Activated B cell treated with CpG ODN at 0.5 μM for 24 hours (primary cell): ENCODE measurements around the gene DLK2. TPM values are rescaled to one million over a fixed set of nuclear protein-coding genes. Genes with fewer than 3 reads are reported as not detected.

Experiments used
- ATAC-seq: fragments of 200-7000 bp; cut with Tn5 transposase; one replicate; pipeline ENCODE4 v1.10.0; 2021; ENCODE audit warnings: low read depth, mild to moderate bottlenecking, moderate library complexity
- CTCF ChIA-PET: fragments of 350-600 bp; sonication (Branson Sonifier 250); formaldehyde crosslinking; loops from one replicate; lab custom pipeline; 2021; ENCODE audit warnings: antibody characterized with exemption; lab: Charles Lee
- POLR2A ChIA-PET: fragments of 350-600 bp; sonication (Branson Sonifier 250); formaldehyde crosslinking; loops from one replicate; lab custom pipeline; 2021; ENCODE audit warnings: antibody characterized with exemption; lab: Charles Lee
- DNase-seq: peaks from one replicate; pipeline ENCODE4 v3.0.0; 2022
- H3K27ac Mint-ChIP-seq: one replicate; pipeline ENCODE4 v1.8.0; 2020; ENCODE audit warnings: mixed read lengths
- H3K27me3 Mint-ChIP-seq: one replicate; pipeline ENCODE4 v1.8.0; 2021; ENCODE audit warnings: mixed read lengths
- H3K36me3 Mint-ChIP-seq: one replicate; pipeline ENCODE4 v1.8.0; 2021; ENCODE audit warnings: low read depth, mixed read lengths
- H3K4me1 Mint-ChIP-seq: one replicate; pipeline ENCODE4 v1.8.0; 2021; ENCODE audit warnings: mixed read lengths
- H3K4me3 Mint-ChIP-seq: one replicate; pipeline ENCODE4 v1.8.0; 2020; ENCODE audit warnings: mild to moderate bottlenecking, mixed read lengths
- H3K9me3 Mint-ChIP-seq: one replicate; pipeline ENCODE4 v1.8.0; 2020; ENCODE audit warnings: mixed read lengths
- CTCF ChIP-seq: fragments of 200-600 bp; IDR thresholded peaks from one replicate; pipeline ENCODE4 v1.8.0; 2022; ENCODE audit warnings: antibody characterized with exemption, mild to moderate bottlenecking
- intact Hi-C: fragments of 100-400 bp; cut with micrococcal nuclease; formaldehyde crosslinking; loops from one replicate; pipeline ENCODE4 v1.15.1; 2024
- total RNA-seq: library from RNA; stranded (reverse); gene quantifications from 2 replicates; pipeline ENCODE4 v1.2.3, GENCODE V29; 2022

DLK2 gene
- total RNA-seq, 1 donor from 2014 or later = 1.4 TPM

GRCh38 chr6:43408259-43408658 is 47.1 kb downstream of the DLK2 start:
- peaks cover 25% of the 10 kb centered on the region for H3K27me3 Mint-ChIP-seq
- H3K4me3 Mint-ChIP-seq = no peak overlapping the region
- ATAC-seq (no peak), DNase-seq (no peak)
- intact Hi-C loops = no loop called here
- no peak for TF ChIP-seq CTCF
- no peaks in the 10 kb centered on the region for H3K36me3 Mint-ChIP-seq
- ChIA-PET POLR2A (no interaction called here), CTCF (no interaction called here)
- no peak overlapping the region for H3K27ac Mint-ChIP-seq
- no peaks in the 10 kb centered on the region for H3K4me1 Mint-ChIP-seq
- no peaks in the 10 kb centered on the region for H3K9me3 Mint-ChIP-seq

- CTCF ChIA-PET = no interaction called here
- H3K27ac Mint-ChIP-seq = no peak overlapping the region
- peaks cover 29% of the 10 kb centered on the region for H3K27me3 Mint-ChIP-seq
- no peaks in the 10 kb centered on the region for H3K9me3 Mint-ChIP-seq
- DNase-seq (no peak), ATAC-seq (no peak)
- TF ChIP-seq CTCF = no peak
- H3K4me3 Mint-ChIP-seq = no peak overlapping the region
- intact Hi-C loops = no loop called here
- H3K36me3 Mint-ChIP-seq = no peaks in the 10 kb centered on the region
- POLR2A ChIA-PET = no interaction called here
- no peaks in the 10 kb centered on the region for H3K4me1 Mint-ChIP-seq
Measured at GRCh38 chr6:43407296-43407695, 48.1 kb downstream of the DLK2 start.

- TF ChIP-seq CTCF = no peak
- H3K4me1 Mint-ChIP-seq = no peaks in the 10 kb centered on the region
- H3K27ac Mint-ChIP-seq = no peak overlapping the region
- POLR2A ChIA-PET = no interaction called here
- intact Hi-C loops = no loop called here
- H3K27me3 Mint-ChIP-seq = peaks cover 29% of the 10 kb centered on the region
- H3K36me3 Mint-ChIP-seq = no peaks in the 10 kb centered on the region
- ATAC-seq (no peak), DNase-seq (no peak)
- H3K4me3 Mint-ChIP-seq = no peak overlapping the region
- CTCF ChIA-PET = no interaction called here
- H3K9me3 Mint-ChIP-seq = no peaks in the 10 kb centered on the region
Measured at GRCh38 chr6:43405354-43405753, 50.0 kb downstream of the DLK2 start.

- Mint-ChIP-seq H3K9me3 (no peaks in the 10 kb centered on the region), H3K27ac (no peak overlapping the region), H3K36me3 (no peaks in the 10 kb centered on the region), H3K4me3 (no peak overlapping the region), H3K4me1 (peaks cover 4% of the 10 kb centered on the region), H3K27me3 (peaks cover 23% of the 10 kb centered on the region)
- CTCF ChIA-PET = no interaction called here
- ATAC-seq (no peak), DNase-seq (no peak)
- POLR2A ChIA-PET = interaction anchor here (0.8 kb wide), 1 partner anchor 36 kb away, joined by 3 read pairs; no protein-coding TSS in a partner anchor
- no peak for TF ChIP-seq CTCF
- intact Hi-C loops = no loop called here
Measured at GRCh38 chr6:43402820-43403219, 52.5 kb downstream of the DLK2 start.

GRCh38 chr6:43401730-43402129 is 53.6 kb downstream of the DLK2 start:
- no peak overlapping the region for H3K27ac Mint-ChIP-seq

More at GRCh38 chr6:43401730-43402129, 53.6 kb downstream of the DLK2 start:
- ChIA-PET CTCF (no interaction called here), POLR2A (interaction anchor here (0.8 kb wide), 1 partner anchor 35 kb away, joined by 3 read pairs; no protein-coding TSS in a partner anchor)
- H3K36me3 Mint-ChIP-seq = no peaks in the 10 kb centered on the region
- DNase-seq = no peak
- peaks cover 11% of the 10 kb centered on the region for H3K4me1 Mint-ChIP-seq
- no peak for ATAC-seq
- intact Hi-C loops = no loop called here
- H3K27me3 Mint-ChIP-seq = peaks cover 18% of the 10 kb centered on the region
- no peak overlapping the region for H3K4me3 Mint-ChIP-seq
- H3K9me3 Mint-ChIP-seq = no peaks in the 10 kb centered on the region
- no peak for TF ChIP-seq CTCF

Other genes starting within 250 kb of the DLK2 start
- gene DNPH1, start 226.1 kb downstream of the DLK2 start, total RNA-seq = 56.7 and 57.5 TPM in 2 replicates
- 0.02 and 0.13 TPM in 2 replicates for gene TTBK1, start 212.1 kb downstream of the DLK2 start, total RNA-seq
- gene SLC22A7, start 157.3 kb downstream of the DLK2 start, total RNA-seq = not detected in 2 replicates
- 42.2 and 49.9 TPM in 2 replicates for gene CRIP3, start 146.7 kb downstream of the DLK2 start, total RNA-seq
- gene ZNF318, start 85.9 kb downstream of the DLK2 start, total RNA-seq = 135 and 159 TPM in 2 replicates
- 59.5 and 74.6 TPM in 2 replicates for gene ABCC10, start 28.0 kb downstream of the DLK2 start, total RNA-seq
- 36.0 and 45.3 TPM in 2 replicates for gene TJAP1, start 22.0 kb upstream of the DLK2 start, total RNA-seq
- gene LRRC73, start 54.8 kb upstream of the DLK2 start, total RNA-seq = 0.31 and 0.34 TPM in 2 replicates
- gene YIPF3, start 61.4 kb upstream of the DLK2 start, total RNA-seq = 51.7 and 59.1 TPM in 2 replicates
- 67.7 and 75.6 TPM in 2 replicates for gene POLR1C, start 61.5 kb upstream of the DLK2 start, total RNA-seq
- gene XPO5, start 120.5 kb upstream of the DLK2 start, total RNA-seq = 54.4 and 59.4 TPM in 2 replicates
- 23.3 and 26.5 TPM in 2 replicates for gene POLH, start 120.6 kb upstream of the DLK2 start, total RNA-seq
- 75.7 and 81.4 TPM in 2 replicates for gene GTPBP2, start 173.7 kb upstream of the DLK2 start, total RNA-seq
- gene MAD2L1BP, start 180.3 kb upstream of the DLK2 start, total RNA-seq = 40.1 and 40.5 TPM in 2 replicates
- 0.17 TPM in 1 of 2 replicates, not detected in the other for gene RSPH9, start 189.5 kb upstream of the DLK2 start, total RNA-seq
- 57.0 and 59.1 TPM in 2 replicates for gene MRPS18A, start 232.2 kb upstream of the DLK2 start, total RNA-seq